OCI-LY7 (cell line): ENCODE measurements around the gene WASF2. TPM values are rescaled to one million over a fixed set of nuclear protein-coding genes. Genes with fewer than 3 reads are reported as not detected.

Experiments used
- BruUV-seq: library from RNA; stranded (reverse); fragments of 400-500 nt; replicated peaks from 2 replicates; lab custom pipeline; 2021; lab: Mats Ljungman, UMichigan
- CTCF ChIA-PET: fragments of 300-600 bp; sonication (Branson Sonifier 250); formaldehyde crosslinking; loops from one replicate; lab custom pipeline; 2022; ENCODE audit warnings: antibody characterized with exemption; ENCODE audit not compliant: unreplicated experiment; lab: Charles Lee
- POLR2A ChIA-PET: fragments of 300-600 bp; sonication (Branson Sonifier 250); formaldehyde crosslinking; loops from one replicate; lab custom pipeline; 2022; ENCODE audit warnings: antibody characterized with exemption; lab: Charles Lee
- DNase-seq: peaks from one replicate; pipeline ENCODE4 v3.0.0-alpha.2; 2015; ENCODE audit warnings: low spot score
- H2AFZ ChIP-seq: fragments of 200-600 bp; sonication (generic), shearing (Covaris generic); 2 replicates; pipeline ENCODE4 v1.6.1; 2014; ENCODE audit warnings: mild to moderate bottlenecking, antibody characterized with exemption, low read length, moderate library complexity
- H3K27ac ChIP-seq: fragments of 200-600 bp; sonication (generic); 2 replicates; pipeline ENCODE4 v1.5.1; 2014; ENCODE audit warnings: mixed run types, low read depth, mild to moderate bottlenecking, moderate library complexity, low read length, inconsistent platforms; ENCODE audit not compliant: poor library complexity, severe bottlenecking
- H3K36me3 ChIP-seq: fragments of 200-600 bp; sonication (generic); 2 replicates; pipeline ENCODE4 v1.6.1; 2014; ENCODE audit warnings: mild to moderate bottlenecking, antibody characterized with exemption, low read length, moderate library complexity, mixed read lengths; ENCODE audit not compliant: insufficient read depth
- H3K4me1 ChIP-seq: fragments of 200-600 bp; sonication (generic); 2 replicates; pipeline ENCODE4 v1.5.1; 2014; ENCODE audit warnings: mild to moderate bottlenecking, low read length; ENCODE audit not compliant: insufficient read depth, poor library complexity, severe bottlenecking
- H3K4me2 ChIP-seq: fragments of 200-600 bp; sonication (generic); 2 replicates; pipeline ENCODE4 v1.6.1; 2014; ENCODE audit warnings: mild to moderate bottlenecking, low read length
- H3K4me3 ChIP-seq: fragments of 200-600 bp; sonication (generic); 2 replicates; pipeline ENCODE4 v1.5.1; 2014; ENCODE audit warnings: mild to moderate bottlenecking, low read depth, low read length; ENCODE audit not compliant: poor library complexity, severe bottlenecking
- H3K79me2 ChIP-seq: fragments of 200-600 bp; sonication (generic); 2 replicates; pipeline ENCODE4 v1.6.1; 2016; ENCODE audit warnings: low read depth, mild to moderate bottlenecking, low read length, moderate library complexity, mixed read lengths; ENCODE audit not compliant: insufficient read depth
- H3K9me2 ChIP-seq: fragments of 200-600 bp; sonication (generic); 2 replicates; pipeline ENCODE4 v1.6.1; 2016; ENCODE audit warnings: mild to moderate bottlenecking, low read length, mixed read lengths; ENCODE audit not compliant: insufficient read depth
- H3K9me3 ChIP-seq: fragments of 200-600 bp; sonication (generic); 2 replicates; pipeline ENCODE4 v1.6.1; 2014; ENCODE audit warnings: mild to moderate bottlenecking, mixed run types, low read length, mixed read lengths
- H4K20me1 ChIP-seq: fragments of 200-600 bp; sonication (generic); 2 replicates; pipeline ENCODE4 v1.6.1; 2014; ENCODE audit warnings: mild to moderate bottlenecking, antibody characterized with exemption, low read length, moderate library complexity, mixed read lengths; ENCODE audit not compliant: insufficient read depth
- EZH2phosphoT487 ChIP-seq: fragments of 200-600 bp; sonication (generic); IDR thresholded peaks from 2 replicates; pipeline ENCODE4 v1.6.1; 2018; ENCODE audit warnings: low read depth, borderline replicate concordance, mild to moderate bottlenecking, mixed run types, antibody characterized with exemption, low read length, moderate library complexity, mixed read lengths
- intact Hi-C: fragments of 100-400 bp; cut with micrococcal nuclease; formaldehyde crosslinking; loops from one replicate; pipeline ENCODE4 v1.10.0; 2022; ENCODE audit not compliant: unreplicated experiment
- total RNA-seq, 2 experiments: library from RNA; depleted of rRNA in 1 of 2; stranded (reverse); fragments of >200 nt in 1 of 2; shearing (Covaris generic) in 1 of 2; gene quantifications; 2 replicates each; pipeline ENCODE4 v1.2.3, GENCODE V29; 2014 to 2022
- TF ChIP-seq, protein P1 (sequence below): fragments of 200-600 bp; sonication (generic); conservative IDR thresholded peaks from 2 replicates; pipeline ENCODE4 v1.5.1; 2014; ENCODE audit warnings: mild to moderate bottlenecking, antibody characterized with exemption, low read length, moderate library complexity, mixed read lengths

WASF2 gene
- total RNA-seq, 2 experiments from 2014 or later, result 26.9 to 106 TPM

DNA sequence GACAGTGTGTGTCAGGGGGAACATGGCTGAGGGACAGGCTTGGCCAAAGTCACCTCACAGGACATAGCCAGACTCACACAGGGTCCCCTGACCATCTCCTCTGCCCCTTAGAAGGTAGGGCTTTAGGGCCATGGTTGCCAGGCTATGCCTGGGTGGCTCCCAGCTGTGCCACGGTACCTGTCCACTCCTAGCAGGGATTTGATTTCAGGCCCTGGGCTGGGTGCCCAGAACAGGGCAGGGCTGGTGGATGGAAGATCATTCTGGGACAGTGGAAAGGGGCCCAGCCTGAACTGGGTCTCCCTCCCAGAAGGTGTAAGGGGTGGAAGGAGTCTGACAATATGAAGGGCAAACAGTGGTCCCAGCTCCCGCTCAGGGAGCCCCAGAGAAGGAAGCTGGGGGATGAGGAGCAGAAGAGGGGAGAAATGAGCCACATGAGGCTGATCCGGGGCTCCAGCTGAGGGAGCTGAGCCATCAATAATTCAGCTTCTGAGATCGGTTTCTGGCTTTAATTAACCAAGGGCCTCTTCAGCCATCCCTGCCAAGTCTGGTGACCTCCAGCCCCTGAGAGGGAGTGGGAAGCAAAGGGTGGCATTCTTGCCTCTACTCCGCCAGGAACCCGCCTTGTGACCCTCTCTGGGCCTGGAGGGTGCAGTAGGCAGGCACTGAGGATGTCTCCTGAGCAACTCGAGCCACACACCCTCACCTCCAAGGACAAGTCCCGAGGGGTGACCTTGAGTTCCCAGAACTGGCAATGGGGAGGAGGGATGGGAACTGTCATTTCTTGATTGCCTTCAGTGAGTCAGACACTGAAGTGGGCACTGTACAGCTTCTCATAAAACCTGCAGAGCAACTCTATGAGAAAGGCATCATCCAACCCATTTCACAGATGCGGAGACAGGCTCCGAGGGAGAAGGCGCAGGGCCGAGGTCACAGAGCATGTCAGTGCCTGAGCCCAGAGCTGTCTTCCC is 108.9 kb downstream of the WASF2 start:
- intact Hi-C loops, result no loop called here
- H3K79me2 ChIP-seq, result no peaks in the 10 kb centered on the region
- no peaks in the 10 kb centered on the region for H3K4me1 ChIP-seq
- CTCF ChIA-PET, result no interaction called here
- DNase-seq, result no peak
- no peak overlapping the region for H3K4me3 ChIP-seq
- no peaks in the 10 kb centered on the region for H4K20me1 ChIP-seq
- BruUV-seq, result no TSS peak
- no peak overlapping the region for H2AFZ ChIP-seq
- H3K36me3 ChIP-seq, result no peaks in the 10 kb centered on the region
- TF ChIP-seq, protein P1, sequence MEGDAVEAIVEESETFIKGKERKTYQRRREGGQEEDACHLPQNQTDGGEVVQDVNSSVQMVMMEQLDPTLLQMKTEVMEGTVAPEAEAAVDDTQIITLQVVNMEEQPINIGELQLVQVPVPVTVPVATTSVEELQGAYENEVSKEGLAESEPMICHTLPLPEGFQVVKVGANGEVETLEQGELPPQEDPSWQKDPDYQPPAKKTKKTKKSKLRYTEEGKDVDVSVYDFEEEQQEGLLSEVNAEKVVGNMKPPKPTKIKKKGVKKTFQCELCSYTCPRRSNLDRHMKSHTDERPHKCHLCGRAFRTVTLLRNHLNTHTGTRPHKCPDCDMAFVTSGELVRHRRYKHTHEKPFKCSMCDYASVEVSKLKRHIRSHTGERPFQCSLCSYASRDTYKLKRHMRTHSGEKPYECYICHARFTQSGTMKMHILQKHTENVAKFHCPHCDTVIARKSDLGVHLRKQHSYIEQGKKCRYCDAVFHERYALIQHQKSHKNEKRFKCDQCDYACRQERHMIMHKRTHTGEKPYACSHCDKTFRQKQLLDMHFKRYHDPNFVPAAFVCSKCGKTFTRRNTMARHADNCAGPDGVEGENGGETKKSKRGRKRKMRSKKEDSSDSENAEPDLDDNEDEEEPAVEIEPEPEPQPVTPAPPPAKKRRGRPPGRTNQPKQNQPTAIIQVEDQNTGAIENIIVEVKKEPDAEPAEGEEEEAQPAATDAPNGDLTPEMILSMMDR, result no peak
- no peak for TF ChIP-seq EZH2phosphoT487
- POLR2A ChIA-PET, result no interaction called here
- no peak overlapping the region for H3K4me2 ChIP-seq
- no peak overlapping the region for H3K27ac ChIP-seq
- no peaks in the 10 kb centered on the region for H3K9me3 ChIP-seq
- no peaks in the 10 kb centered on the region for H3K9me2 ChIP-seq

DNA sequence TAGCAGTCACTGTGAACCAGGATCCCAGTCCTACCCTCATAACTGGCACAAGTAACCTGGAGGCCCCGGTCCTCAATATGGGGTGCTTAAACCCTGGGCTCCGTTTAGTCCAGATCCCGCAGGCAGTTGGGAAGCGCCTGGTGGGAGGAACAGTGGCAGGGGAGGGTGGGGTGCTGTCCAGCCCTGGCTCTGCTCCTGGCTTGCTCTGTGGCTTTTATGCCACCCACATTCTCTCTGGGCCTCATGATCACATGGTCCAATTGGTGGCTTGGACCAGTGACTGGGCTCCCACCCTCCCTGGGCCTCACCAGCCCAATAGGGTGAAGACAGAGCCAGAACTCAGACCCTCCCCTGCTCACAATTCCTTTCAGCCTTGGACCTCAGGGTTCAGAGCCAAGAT is 109.7 kb downstream of the WASF2 start:
- Histone ChIP-seq H3K4me3 (no peak overlapping the region), H3K4me2 (no peak overlapping the region), H3K9me2 (no peaks in the 10 kb centered on the region), H3K36me3 (no peaks in the 10 kb centered on the region), H2AFZ (no peak overlapping the region), H4K20me1 (no peaks in the 10 kb centered on the region), H3K27ac (no peak overlapping the region), H3K4me1 (no peaks in the 10 kb centered on the region), H3K79me2 (no peaks in the 10 kb centered on the region), H3K9me3 (no peaks in the 10 kb centered on the region)
- ChIA-PET POLR2A (interaction anchor here (1.0 kb wide), 1 partner anchor 336 kb away, joined by 7 read pairs; no protein-coding TSS in a partner anchor), CTCF (no interaction called here)
- TF ChIP-seq, protein P1, result no peak
- no peak for TF ChIP-seq EZH2phosphoT487
- DNase-seq, result no peak
- intact Hi-C loops, result no loop called here
- no TSS peak for BruUV-seq

DNA sequence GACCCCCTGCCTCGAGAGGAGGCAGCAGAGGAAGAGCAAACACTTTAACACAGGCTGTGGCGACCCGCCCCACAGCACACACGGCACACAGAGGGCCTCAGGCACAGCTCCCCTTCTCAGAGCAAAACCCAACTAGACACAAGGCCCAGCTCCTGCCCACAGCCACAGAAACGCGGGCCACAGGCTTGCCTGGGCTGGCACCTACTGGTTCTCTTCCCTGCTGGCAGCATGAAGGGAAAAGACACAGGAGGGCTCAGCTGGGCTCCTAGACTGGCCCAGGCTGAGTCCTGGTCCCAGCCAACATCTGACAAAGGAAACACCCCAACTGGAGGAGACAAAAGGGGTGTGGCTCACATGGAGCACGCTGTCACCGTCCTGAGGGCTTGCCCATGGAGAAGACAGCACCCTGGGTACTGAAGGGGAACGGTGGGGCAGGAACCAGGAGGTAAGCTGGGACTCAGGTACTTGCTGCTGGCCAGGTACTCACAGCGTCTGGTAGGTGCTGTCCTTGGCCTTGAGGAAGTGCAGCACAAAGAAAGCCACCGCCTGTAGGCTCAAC is 110.3 kb downstream of the WASF2 start:
- H3K9me2 ChIP-seq, result no peaks in the 10 kb centered on the region
- H3K79me2 ChIP-seq, result no peaks in the 10 kb centered on the region
- no peak overlapping the region for H3K27ac ChIP-seq
- no peaks in the 10 kb centered on the region for H4K20me1 ChIP-seq
- no peak overlapping the region for H2AFZ ChIP-seq
- BruUV-seq, result no TSS peak
- H3K4me2 ChIP-seq, result no peak overlapping the region
- H3K4me3 ChIP-seq, result no peak overlapping the region
- no peak for DNase-seq
- H3K4me1 ChIP-seq, result no peaks in the 10 kb centered on the region
- H3K36me3 ChIP-seq, result no peaks in the 10 kb centered on the region
- intact Hi-C loops, result no loop called here
- POLR2A ChIA-PET, result interaction anchor here (1.0 kb wide), 1 partner anchor 336 kb away, joined by 7 read pairs; no protein-coding TSS in a partner anchor
- CTCF ChIA-PET, result no interaction called here
- TF ChIP-seq, protein P1, result no peak
- TF ChIP-seq EZH2phosphoT487, result no peak
- no peaks in the 10 kb centered on the region for H3K9me3 ChIP-seq
